GM23338 (cell line): ENCODE measurements around the gene OSGIN1. TPM values are rescaled to one million over a fixed set of nuclear protein-coding genes. Genes with fewer than 3 reads are reported as not detected.

ENCODE experiments used
- ATAC-seq: fragments of 200-7000 bp; cut with Tn5 transposase; 3 replicates; pipeline ENCODE4 v1.9.1; 2020
- DNase-seq: peaks from one replicate; pipeline ENCODE4 v3.0.0-alpha.2; 2015; ENCODE audit warnings: low spot score
- H2AFZ ChIP-seq: fragments of 200-600 bp; sonication (generic); 2 replicates; pipeline ENCODE4 v1.8.0; 2016; ENCODE audit warnings: antibody characterized with exemption, mild to moderate bottlenecking, moderate library complexity
- H3F3A ChIP-seq: fragments of 200-600 bp; sonication (generic); replicated peaks from 2 replicates; pipeline ENCODE4 v1.8.0; 2017; ENCODE audit warnings: antibody characterized with exemption, mixed run types, low read depth
- H3K27ac ChIP-seq: fragments of 200-600 bp; sonication (generic); 2 replicates; pipeline ENCODE4 v1.6.1; 2016; ENCODE audit warnings: low read depth
- H3K27me3 ChIP-seq: fragments of 200-600 bp; sonication (generic); 2 replicates; pipeline ENCODE4 v1.8.0; 2016; ENCODE audit warnings: mild to moderate bottlenecking, mixed run types, moderate library complexity; ENCODE audit not compliant: insufficient read depth
- H3K36me3 ChIP-seq: fragments of 200-600 bp; sonication (generic); 2 replicates; pipeline ENCODE4 v1.8.0; 2016; ENCODE audit warnings: mild to moderate bottlenecking; ENCODE audit not compliant: insufficient read depth
- H3K4me1 ChIP-seq: fragments of 200-600 bp; sonication (generic); 2 replicates; pipeline ENCODE4 v1.8.0; 2016; ENCODE audit warnings: mild to moderate bottlenecking, moderate library complexity; ENCODE audit not compliant: insufficient read depth
- H3K4me2 ChIP-seq: fragments of 200-600 bp; sonication (generic); 2 replicates; pipeline ENCODE4 v1.7.1; 2017; ENCODE audit warnings: mixed run types
- H3K4me3 ChIP-seq: fragments of 200-600 bp; sonication (generic); 2 replicates; pipeline ENCODE4 v1.6.1; 2016; ENCODE audit warnings: mixed run types
- H3K79me2 ChIP-seq: fragments of 200-600 bp; sonication (generic); replicated peaks from 2 replicates; pipeline ENCODE4 v1.8.0; 2017; ENCODE audit warnings: mild to moderate bottlenecking; ENCODE audit not compliant: insufficient read depth
- H3K9me2 ChIP-seq: fragments of 200-600 bp; sonication (generic); 2 replicates; pipeline ENCODE4 v1.8.0; 2017; ENCODE audit not compliant: insufficient read depth
- H4K20me1 ChIP-seq: fragments of 200-600 bp; sonication (generic); replicated peaks from 2 replicates; pipeline ENCODE4 v1.8.0; 2017; ENCODE audit warnings: mild to moderate bottlenecking; ENCODE audit not compliant: insufficient read depth
- H3K27ac Mint-ChIP-seq: 2 replicates; pipeline ENCODE4 v1.8.0; 2020; ENCODE audit warnings: inconsistent platforms, mild to moderate bottlenecking, moderate library complexity, mixed read lengths
- H3K27me3 Mint-ChIP-seq: 3 replicates; pipeline ENCODE4 v1.8.0; 2022; ENCODE audit warnings: low read depth, mild to moderate bottlenecking, moderate library complexity, mixed read lengths, inconsistent platforms; ENCODE audit not compliant: insufficient read depth, poor library complexity
- H3K36me3 Mint-ChIP-seq: 3 replicates; pipeline ENCODE4 v1.8.0; 2021; ENCODE audit warnings: low read depth, mild to moderate bottlenecking, inconsistent platforms, moderate library complexity, mixed read lengths
- H3K4me1 Mint-ChIP-seq: 3 replicates; pipeline ENCODE4 v1.8.0; 2020; ENCODE audit warnings: mild to moderate bottlenecking, inconsistent platforms, mixed read lengths
- H3K4me3 Mint-ChIP-seq: 3 replicates; pipeline ENCODE4 v1.8.0; 2021; ENCODE audit warnings: moderate library complexity, mild to moderate bottlenecking, inconsistent platforms, mixed read lengths
- H3K9me3 Mint-ChIP-seq: 3 replicates; pipeline ENCODE4 v1.8.0; 2020; ENCODE audit warnings: moderate library complexity, mild to moderate bottlenecking, inconsistent platforms, mixed read lengths
- CREB1 ChIP-seq: fragments of 250-450 bp; sonication (Bioruptor Pico); IDR thresholded peaks from 2 replicates; pipeline ENCODE4 v1.5.0; 2020; ENCODE audit warnings: low read depth, mild to moderate bottlenecking, moderate library complexity
- CTCF ChIP-seq, 2 experiments: fragments of 200-600 bp in 1 of 2; sonication (generic) in 1 of 2; conservative IDR thresholded peaks; 2 replicates each; pipeline versions ENCODE4 v1.5.1 to v1.6.1; 2016 to 2017; ENCODE audit warnings: antibody characterized with exemption in 2 of 2, low read depth in 2 of 2, mild to moderate bottlenecking in 2 of 2, moderate library complexity in 1 of 2
- ETS1 ChIP-seq: IDR thresholded peaks from 2 replicates; pipeline ENCODE4 v1.6.1; 2016; ENCODE audit warnings: antibody characterized with exemption
- EZH2phosphoT487 ChIP-seq: fragments of 200-600 bp; sonication (generic); IDR thresholded peaks from one replicate; pipeline ENCODE4 v1.8.1; 2018; ENCODE audit warnings: antibody characterized with exemption; ENCODE audit not compliant: unreplicated experiment
- JUNB ChIP-seq: IDR thresholded peaks from one replicate; pipeline ENCODE4 v1.6.1; 2016; ENCODE audit warnings: antibody characterized with exemption; ENCODE audit not compliant: unreplicated experiment
- NANOG ChIP-seq: IDR thresholded peaks from 2 replicates; pipeline ENCODE4 v1.6.1; 2016; ENCODE audit warnings: antibody characterized with exemption, borderline replicate concordance
- POLR2AphosphoS5 ChIP-seq: IDR thresholded peaks from 2 replicates; pipeline ENCODE4 v1.6.1; 2016; ENCODE audit warnings: antibody characterized with exemption, low read depth
- STAT1 ChIP-seq: IDR thresholded peaks from one replicate; pipeline ENCODE4 v1.6.1; 2016; ENCODE audit warnings: antibody characterized with exemption; ENCODE audit not compliant: unreplicated experiment
- ZNF114 ChIP-seq: fragments of 250-450 bp; sonication (Bioruptor Pico); IDR thresholded peaks from 2 replicates; pipeline ENCODE4 v1.5.0; 2020; ENCODE audit warnings: mild to moderate bottlenecking, moderate library complexity
- ZNF331 ChIP-seq: fragments of 250-450 bp; sonication (Bioruptor Pico); IDR thresholded peaks from 2 replicates; pipeline ENCODE4 v1.5.0; 2020; ENCODE audit warnings: low read depth, mild to moderate bottlenecking, moderate library complexity
- polyA plus RNA-seq: library from polyadenylated mRNA; unstranded; fragments of >200 nt; fragmentation: Nextera tagmentation; extraction: Ambion mirVana; gene quantifications from 2 replicates; pipeline ENCODE4 v1.2.1, GENCODE V29; 2016
- total RNA-seq: library from RNA; depleted of rRNA; stranded (reverse); fragments of >200 nt; shearing (Covaris generic); gene quantifications from 2 replicates; pipeline ENCODE4 v1.2.3, GENCODE V29; 2014
- TF ChIP-seq, protein P1 (sequence below): IDR thresholded peaks from one replicate; pipeline ENCODE4 v1.6.1; 2018; ENCODE audit warnings: antibody characterized with exemption; ENCODE audit not compliant: unreplicated experiment
- TF ChIP-seq, protein P2 (sequence below): fragments of 250-450 bp; sonication (Bioruptor Pico); IDR thresholded peaks from 2 replicates; pipeline ENCODE4 v1.5.0; 2020; ENCODE audit warnings: mild to moderate bottlenecking, moderate library complexity

OSGIN1 gene
- total and polyA plus RNA-seq, 2 experiments from 2014 or later, result 0.32 to 1.6 TPM

- no peak overlapping the region for H3K4me2 ChIP-seq
- Mint-ChIP-seq H3K9me3 (peaks cover 17% of the 10 kb centered on the region), H3K27ac (no peak overlapping the region), H3K4me1 (peaks cover 8% of the 10 kb centered on the region), H3K36me3 (peaks cover 9% of the 10 kb centered on the region; the same call in 2 of the 3 replicates), H3K4me3 (no peak overlapping the region), H3K27me3 (peaks cover 17% of the 10 kb centered on the region)
- no peak for DNase-seq
- no peaks in the 10 kb centered on the region for H3K9me2 ChIP-seq
- H3F3A ChIP-seq, result peaks cover 13% of the 10 kb centered on the region; the same call in 1 of the 2 replicates
- H3K27ac ChIP-seq, result no peak overlapping the region
- H3K27me3 ChIP-seq, result no peaks in the 10 kb centered on the region
- no peaks in the 10 kb centered on the region for H3K79me2 ChIP-seq
- H3K4me3 ChIP-seq, result no peak overlapping the region
- TF ChIP-seq ZNF331 (CRISPR knock-in tag) (no peak), ZNF114 (CRISPR knock-in tag) (no peak), POLR2AphosphoS5 (no peak), EZH2phosphoT487 (no peak), CREB1 (CRISPR knock-in tag) (no peak), ETS1 (no peak), JUNB (no peak), CTCF (conservative IDR thresholded peaks at IDR 0.05; ENCODE audit: low read depth in 2 of 2) (no peak), NANOG (no peak), STAT1 (no peak)
- TF ChIP-seq, protein P1, sequence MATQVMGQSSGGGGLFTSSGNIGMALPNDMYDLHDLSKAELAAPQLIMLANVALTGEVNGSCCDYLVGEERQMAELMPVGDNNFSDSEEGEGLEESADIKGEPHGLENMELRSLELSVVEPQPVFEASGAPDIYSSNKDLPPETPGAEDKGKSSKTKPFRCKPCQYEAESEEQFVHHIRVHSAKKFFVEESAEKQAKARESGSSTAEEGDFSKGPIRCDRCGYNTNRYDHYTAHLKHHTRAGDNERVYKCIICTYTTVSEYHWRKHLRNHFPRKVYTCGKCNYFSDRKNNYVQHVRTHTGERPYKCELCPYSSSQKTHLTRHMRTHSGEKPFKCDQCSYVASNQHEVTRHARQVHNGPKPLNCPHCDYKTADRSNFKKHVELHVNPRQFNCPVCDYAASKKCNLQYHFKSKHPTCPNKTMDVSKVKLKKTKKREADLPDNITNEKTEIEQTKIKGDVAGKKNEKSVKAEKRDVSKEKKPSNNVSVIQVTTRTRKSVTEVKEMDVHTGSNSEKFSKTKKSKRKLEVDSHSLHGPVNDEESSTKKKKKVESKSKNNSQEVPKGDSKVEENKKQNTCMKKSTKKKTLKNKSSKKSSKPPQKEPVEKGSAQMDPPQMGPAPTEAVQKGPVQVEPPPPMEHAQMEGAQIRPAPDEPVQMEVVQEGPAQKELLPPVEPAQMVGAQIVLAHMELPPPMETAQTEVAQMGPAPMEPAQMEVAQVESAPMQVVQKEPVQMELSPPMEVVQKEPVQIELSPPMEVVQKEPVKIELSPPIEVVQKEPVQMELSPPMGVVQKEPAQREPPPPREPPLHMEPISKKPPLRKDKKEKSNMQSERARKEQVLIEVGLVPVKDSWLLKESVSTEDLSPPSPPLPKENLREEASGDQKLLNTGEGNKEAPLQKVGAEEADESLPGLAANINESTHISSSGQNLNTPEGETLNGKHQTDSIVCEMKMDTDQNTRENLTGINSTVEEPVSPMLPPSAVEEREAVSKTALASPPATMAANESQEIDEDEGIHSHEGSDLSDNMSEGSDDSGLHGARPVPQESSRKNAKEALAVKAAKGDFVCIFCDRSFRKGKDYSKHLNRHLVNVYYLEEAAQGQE, result no peak
- TF ChIP-seq, protein P2, sequence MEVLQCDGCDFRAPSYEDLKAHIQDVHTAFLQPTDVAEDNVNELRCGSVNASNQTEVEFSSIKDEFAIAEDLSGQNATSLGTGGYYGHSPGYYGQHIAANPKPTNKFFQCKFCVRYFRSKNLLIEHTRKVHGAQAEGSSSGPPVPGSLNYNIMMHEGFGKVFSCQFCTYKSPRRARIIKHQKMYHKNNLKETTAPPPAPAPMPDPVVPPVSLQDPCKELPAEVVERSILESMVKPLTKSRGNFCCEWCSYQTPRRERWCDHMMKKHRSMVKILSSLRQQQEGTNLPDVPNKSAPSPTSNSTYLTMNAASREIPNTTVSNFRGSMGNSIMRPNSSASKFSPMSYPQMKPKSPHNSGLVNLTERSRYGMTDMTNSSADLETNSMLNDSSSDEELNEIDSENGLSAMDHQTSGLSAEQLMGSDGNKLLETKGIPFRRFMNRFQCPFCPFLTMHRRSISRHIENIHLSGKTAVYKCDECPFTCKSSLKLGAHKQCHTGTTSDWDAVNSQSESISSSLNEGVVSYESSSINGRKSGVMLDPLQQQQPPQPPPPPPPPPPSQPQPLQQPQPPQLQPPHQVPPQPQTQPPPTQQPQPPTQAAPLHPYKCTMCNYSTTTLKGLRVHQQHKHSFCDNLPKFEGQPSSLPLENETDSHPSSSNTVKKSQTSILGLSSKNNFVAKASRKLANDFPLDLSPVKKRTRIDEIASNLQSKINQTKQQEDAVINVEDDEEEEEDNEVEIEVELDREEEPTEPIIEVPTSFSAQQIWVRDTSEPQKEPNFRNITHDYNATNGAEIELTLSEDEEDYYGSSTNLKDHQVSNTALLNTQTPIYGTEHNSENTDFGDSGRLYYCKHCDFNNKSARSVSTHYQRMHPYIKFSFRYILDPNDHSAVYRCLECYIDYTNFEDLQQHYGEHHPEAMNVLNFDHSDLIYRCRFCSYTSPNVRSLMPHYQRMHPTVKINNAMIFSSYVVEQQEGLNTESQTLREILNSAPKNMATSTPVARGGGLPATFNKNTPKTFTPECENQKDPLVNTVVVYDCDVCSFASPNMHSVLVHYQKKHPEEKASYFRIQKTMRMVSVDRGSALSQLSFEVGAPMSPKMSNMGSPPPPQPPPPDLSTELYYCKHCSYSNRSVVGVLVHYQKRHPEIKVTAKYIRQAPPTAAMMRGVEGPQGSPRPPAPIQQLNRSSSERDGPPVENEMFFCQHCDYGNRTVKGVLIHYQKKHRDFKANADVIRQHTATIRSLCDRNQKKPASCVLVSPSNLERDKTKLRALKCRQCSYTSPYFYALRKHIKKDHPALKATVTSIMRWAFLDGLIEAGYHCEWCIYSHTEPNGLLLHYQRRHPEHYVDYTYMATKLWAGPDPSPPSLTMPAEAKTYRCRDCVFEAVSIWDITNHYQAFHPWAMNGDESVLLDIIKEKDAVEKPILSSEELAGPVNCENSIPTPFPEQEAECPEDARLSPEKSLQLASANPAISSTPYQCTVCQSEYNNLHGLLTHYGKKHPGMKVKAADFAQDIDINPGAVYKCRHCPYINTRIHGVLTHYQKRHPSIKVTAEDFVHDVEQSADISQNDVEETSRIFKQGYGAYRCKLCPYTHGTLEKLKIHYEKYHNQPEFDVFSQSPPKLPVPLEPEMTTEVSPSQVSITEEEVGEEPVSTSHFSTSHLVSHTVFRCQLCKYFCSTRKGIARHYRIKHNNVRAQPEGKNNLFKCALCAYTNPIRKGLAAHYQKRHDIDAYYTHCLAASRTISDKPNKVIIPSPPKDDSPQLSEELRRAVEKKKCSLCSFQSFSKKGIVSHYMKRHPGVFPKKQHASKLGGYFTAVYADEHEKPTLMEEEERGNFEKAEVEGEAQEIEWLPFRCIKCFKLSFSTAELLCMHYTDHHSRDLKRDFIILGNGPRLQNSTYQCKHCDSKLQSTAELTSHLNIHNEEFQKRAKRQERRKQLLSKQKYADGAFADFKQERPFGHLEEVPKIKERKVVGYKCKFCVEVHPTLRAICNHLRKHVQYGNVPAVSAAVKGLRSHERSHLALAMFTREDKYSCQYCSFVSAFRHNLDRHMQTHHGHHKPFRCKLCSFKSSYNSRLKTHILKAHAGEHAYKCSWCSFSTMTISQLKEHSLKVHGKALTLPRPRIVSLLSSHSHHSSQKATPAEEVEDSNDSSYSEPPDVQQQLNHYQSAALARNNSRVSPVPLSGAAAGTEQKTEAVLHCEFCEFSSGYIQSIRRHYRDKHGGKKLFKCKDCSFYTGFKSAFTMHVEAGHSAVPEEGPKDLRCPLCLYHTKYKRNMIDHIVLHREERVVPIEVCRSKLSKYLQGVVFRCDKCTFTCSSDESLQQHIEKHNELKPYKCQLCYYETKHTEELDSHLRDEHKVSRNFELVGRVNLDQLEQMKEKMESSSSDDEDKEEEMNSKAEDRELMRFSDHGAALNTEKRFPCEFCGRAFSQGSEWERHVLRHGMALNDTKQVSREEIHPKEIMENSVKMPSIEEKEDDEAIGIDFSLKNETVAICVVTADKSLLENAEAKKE, result no peak
- no peaks in the 10 kb centered on the region; the same call in 1 of the 2 replicates for H4K20me1 ChIP-seq
- H2AFZ ChIP-seq, result no peak overlapping the region
- H3K36me3 ChIP-seq, result no peaks in the 10 kb centered on the region
- ATAC-seq, result no peak
- H3K4me1 ChIP-seq, result no peaks in the 10 kb centered on the region
Measured at GRCh38 chr16:83949724-83950001, 3.4 kb upstream of the OSGIN1 start.
